Measurements from ENCODE around the gene ME2.

DNA sequence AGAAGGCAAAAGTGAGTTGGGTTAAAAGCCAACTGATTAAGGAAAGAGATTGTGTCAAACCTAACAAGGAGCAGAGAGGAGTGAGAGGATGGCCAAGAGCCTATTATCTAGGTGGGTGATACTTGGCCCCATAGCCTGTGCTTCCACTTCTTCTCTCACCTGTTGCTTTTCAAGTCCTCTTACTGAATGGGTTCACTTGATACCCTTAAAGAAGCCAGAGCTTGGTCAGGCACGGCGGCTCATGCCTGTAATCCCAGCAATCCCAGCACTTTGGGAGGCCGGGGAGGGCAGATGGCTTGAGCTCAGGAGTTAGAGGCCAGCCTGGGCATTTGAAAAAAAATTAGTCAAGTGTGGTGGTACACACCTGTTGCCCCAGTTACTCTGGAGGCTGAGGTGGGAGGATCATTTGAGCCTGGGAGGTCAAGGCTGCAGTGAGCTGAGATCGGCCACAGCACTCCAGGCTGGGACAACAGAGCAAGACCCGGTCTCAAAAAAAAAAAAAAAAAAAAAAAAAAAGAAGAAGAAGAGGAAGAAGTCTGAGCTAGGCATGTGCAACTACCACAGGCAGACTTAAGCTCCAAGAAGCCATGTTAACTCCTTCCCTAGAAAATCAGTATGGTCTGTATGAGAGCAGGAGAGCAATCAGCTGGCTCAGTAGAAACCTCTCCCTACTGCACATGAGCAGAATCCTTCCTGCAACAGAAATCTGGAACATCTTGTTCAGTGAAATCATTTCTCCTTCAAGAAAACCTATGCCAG is 28.4 kb upstream of the ME2 start:
- TF ChIP-seq, protein P1, sequence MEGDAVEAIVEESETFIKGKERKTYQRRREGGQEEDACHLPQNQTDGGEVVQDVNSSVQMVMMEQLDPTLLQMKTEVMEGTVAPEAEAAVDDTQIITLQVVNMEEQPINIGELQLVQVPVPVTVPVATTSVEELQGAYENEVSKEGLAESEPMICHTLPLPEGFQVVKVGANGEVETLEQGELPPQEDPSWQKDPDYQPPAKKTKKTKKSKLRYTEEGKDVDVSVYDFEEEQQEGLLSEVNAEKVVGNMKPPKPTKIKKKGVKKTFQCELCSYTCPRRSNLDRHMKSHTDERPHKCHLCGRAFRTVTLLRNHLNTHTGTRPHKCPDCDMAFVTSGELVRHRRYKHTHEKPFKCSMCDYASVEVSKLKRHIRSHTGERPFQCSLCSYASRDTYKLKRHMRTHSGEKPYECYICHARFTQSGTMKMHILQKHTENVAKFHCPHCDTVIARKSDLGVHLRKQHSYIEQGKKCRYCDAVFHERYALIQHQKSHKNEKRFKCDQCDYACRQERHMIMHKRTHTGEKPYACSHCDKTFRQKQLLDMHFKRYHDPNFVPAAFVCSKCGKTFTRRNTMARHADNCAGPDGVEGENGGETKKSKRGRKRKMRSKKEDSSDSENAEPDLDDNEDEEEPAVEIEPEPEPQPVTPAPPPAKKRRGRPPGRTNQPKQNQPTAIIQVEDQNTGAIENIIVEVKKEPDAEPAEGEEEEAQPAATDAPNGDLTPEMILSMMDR (IDR thresholded peaks at IDR 0.05) = no peak
- TF ChIP-seq POLR2A (IDR thresholded peaks at IDR 0.05) = no peak

Data from uterus (tissue), 2 donors.